ENCODE results near the gene ITGB7.

Gene ITGB7, protein sequence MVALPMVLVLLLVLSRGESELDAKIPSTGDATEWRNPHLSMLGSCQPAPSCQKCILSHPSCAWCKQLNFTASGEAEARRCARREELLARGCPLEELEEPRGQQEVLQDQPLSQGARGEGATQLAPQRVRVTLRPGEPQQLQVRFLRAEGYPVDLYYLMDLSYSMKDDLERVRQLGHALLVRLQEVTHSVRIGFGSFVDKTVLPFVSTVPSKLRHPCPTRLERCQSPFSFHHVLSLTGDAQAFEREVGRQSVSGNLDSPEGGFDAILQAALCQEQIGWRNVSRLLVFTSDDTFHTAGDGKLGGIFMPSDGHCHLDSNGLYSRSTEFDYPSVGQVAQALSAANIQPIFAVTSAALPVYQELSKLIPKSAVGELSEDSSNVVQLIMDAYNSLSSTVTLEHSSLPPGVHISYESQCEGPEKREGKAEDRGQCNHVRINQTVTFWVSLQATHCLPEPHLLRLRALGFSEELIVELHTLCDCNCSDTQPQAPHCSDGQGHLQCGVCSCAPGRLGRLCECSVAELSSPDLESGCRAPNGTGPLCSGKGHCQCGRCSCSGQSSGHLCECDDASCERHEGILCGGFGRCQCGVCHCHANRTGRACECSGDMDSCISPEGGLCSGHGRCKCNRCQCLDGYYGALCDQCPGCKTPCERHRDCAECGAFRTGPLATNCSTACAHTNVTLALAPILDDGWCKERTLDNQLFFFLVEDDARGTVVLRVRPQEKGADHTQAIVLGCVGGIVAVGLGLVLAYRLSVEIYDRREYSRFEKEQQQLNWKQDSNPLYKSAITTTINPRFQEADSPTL

GRCh38 chr12:53207042-53207441 is at the start of gene ITGB7:
Gene ITGB7, minus strand, starts transcription at chr12:53207251. Its CDS starts 6,808 bp downstream, at chr12:53200443.
- DNase-seq (ENCODE audit: low read depth in 2 of 2), result peak in 1 of 2 donors; percentile 36

DNA sequence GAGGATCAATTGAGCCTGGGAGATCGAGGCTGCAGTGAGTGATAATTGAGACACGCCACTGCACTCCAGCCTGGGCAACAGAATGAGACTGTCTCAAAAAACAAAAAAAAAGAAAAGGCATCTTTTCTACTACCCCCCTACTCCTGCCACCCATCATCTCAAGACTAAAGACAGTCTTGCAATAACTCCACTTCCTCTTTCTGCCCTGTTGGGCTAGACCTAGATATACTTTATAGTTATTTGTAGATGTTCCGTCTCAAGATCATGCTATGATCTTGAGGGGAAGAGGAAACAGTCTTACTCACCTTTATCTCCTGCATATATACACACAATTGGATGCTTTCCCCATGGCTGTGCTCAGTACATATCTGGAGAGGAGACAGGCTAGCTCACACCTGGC is 48.9 kb upstream of the ITGB7 start:
- no peak for DNase-seq (ENCODE audit: low read depth in 2 of 2)

DNA sequence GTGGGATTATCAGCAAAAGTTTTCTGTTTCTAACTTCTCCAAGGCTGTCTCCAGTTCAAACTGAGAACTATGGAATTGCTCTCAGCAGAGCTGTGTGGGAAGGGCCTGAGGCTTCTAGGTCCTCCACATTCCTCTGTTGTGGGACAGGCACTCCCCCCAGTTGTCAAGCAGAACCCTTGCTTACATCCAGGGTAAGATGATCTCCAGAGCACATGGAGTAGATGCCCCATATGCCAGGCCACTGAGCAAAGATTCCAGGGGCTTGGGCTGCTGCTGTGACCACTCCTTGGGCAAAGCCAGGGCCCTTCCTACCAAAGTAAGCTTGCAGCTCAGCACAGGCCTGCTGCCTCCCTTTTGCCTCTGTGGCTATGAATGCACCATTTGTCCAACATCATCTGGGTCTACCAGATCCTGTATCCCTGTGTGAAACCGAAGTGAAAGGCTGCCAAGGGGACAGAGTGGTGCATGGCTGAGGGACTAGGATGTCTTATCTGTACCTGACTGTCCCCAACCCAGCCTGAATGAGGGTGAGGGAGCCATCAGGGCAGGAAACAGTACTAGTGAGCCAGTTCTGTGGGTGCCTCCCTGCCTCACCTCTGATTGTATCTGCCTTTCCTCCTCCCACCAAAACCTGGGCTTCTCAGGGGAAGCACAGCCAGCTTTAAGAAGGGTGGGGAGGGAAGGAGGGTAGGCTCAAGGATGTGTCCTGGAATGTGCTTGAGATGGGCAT is 47.9 kb upstream of the ITGB7 start:
- no peak for DNase-seq (ENCODE audit: low read depth in 2 of 2)

- DNase-seq (ENCODE audit: low read depth in 2 of 2), result no peak
Observed at GRCh38 chr12:53253298-53253697, 46.2 kb upstream of the ITGB7 start.

DNA sequence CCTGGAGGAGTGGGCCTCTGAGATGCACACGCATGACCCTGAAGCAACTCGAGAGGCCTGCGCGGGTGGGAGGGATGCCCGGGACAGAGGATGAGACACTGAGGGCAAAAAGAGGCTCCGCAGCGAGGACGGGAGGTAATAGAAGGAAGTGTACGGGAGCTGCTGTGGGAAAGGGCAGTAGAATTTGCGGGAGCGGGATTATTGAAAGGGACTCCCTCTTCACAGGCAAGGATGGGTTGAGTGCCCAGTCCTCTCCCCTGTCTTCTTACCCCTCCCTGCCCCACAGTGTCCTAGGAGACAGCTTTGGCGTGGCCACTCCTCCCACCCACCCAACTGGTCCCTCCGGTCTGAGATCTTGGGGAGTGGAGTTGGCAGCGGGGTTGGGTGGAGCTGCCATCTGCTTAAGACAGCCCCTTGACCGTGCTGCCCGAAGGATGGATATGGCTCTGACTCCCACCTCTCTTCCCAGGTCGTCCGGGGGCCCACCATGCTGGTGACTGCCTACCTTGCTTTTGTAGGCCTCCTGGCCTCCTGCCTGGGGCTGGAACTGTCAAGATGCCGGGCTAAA is 45.4 kb upstream of the ITGB7 start:
- DNase-seq (ENCODE audit: low read depth in 2 of 2), result no peak

- peak in 1 of 2 donors; percentile 31 for DNase-seq (ENCODE audit: low read depth in 2 of 2)
Observed at GRCh38 chr12:53251477-53252348, 44.7 kb upstream of the ITGB7 start.

DNA sequence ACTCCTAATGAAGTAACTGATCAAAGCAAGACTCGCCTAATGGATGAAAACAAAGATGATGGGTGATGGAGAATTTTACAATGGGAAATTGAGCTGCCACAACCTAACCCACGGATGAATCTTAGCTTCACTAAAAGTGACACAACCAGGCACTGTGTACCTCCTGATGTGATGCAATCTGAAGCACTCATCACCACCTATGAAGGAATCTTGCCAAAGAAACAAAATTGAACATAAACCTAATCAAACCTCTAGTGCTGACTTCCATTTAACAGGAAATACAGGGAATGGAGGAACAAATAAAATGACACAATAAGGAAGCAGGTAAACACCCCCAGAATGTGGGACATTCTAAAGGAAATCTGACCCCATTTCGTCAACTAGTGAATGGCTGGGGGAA is 38.2 kb upstream of the ITGB7 start:
- no peak for DNase-seq (ENCODE audit: low read depth in 2 of 2)

DNA sequence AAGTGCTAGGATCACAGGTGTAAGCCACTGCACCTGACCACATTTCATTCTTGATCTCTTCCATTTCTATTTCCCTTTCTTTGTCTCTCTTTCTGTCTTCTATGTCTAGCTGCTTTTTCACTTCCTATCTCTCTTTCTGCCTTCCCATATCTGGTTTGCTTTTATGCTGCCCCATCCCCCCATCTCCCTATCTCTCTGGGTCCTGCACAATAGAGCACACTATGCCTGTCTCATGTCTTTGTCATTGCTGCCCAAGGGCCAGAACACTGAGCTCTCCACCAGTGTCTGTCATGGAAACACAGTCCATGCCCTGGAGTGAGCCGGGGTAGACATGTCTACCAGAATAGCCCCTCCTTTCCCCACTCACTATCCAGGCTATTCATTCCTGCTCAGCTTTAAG is 37.3 kb upstream of the ITGB7 start:
- DNase-seq (ENCODE audit: low read depth in 2 of 2), result no peak

DNA sequence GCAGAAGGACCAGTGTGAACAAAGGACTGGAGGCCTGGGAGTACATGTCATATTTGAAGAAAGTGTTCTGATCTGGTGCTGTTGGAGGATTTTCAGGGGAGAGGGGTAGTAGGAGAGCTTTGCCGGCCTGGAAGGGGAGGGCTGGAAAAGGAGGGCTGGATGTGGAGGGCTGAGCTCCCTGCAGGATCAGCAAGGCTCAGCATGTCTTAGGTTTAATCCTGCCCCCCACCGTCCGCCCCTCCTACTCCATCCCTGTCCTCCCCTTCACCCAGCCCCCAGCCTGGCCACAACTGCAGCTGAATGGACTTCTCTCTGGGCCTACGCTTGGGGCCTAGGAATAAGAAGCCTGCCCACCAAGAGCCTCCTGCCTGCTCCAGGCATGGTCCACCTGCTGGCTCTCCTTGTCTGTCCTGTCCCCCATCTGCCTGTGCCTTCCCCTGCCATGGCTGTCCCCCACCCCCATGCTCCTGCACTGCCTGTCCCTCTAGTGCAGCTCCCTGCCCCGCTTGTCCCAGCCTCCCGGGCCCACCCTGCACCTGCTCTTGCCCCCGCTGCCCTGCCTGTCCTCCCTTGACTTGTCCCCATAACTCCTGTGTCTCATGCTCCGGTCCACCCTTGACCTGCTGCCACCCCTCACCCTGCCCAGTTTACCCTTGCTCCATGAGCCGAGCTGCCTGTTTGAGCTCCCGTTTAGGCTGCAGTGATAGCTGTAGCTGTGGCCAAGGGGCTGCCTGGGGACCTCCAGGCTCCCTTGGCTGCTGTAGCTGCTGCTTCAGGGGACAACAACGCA is 34.8 kb upstream of the ITGB7 start:
- no peak for DNase-seq (ENCODE audit: low read depth in 2 of 2)

- DNase-seq (ENCODE audit: low read depth in 2 of 2), result no peak
Observed at GRCh38 chr12:53239643-53240258, 32.7 kb upstream of the ITGB7 start.

GRCh38 chr12:53236443-53237111 is 29.5 kb upstream of the ITGB7 start:
- no peak for DNase-seq (ENCODE audit: low read depth in 2 of 2)

DNA sequence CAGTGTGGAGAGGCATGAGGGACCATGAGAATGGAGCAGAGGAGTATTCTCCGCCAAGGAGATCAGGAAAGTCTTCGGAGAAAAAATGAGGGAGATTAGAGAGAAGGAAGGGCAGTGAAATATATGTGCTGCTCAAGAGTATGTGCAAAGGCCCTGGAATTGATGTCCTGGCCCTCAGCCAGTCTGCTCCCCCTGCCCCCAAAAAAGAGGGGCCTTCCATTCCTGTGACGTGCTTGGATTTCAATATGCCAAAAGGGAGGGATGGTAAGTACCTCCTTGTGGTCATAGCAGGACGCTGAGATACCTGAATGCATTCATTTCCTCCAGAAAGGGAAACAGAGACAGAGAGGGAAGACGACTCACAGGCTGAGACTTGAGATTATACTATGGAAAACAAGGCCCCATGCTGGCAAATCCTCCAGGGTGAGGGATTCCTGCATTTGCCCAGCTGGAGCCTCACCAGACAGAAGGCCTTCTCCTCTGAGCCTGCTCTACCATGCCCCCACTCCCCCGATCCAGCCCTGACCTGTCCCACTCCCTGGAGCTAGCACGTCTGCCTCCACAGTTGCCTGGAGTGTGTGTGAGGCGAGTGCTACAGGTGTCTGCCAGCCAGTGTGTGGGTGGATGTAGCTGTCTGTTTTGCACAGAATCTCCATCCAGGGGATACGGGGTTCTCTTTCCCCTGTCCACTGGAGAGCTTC is 28.8 kb upstream of the ITGB7 start:
- DNase-seq (ENCODE audit: low read depth in 2 of 2), result no peak

- DNase-seq (ENCODE audit: low read depth in 2 of 2), result no peak
Observed at GRCh38 chr12:53235164-53235563, 28.1 kb upstream of the ITGB7 start.

DNA sequence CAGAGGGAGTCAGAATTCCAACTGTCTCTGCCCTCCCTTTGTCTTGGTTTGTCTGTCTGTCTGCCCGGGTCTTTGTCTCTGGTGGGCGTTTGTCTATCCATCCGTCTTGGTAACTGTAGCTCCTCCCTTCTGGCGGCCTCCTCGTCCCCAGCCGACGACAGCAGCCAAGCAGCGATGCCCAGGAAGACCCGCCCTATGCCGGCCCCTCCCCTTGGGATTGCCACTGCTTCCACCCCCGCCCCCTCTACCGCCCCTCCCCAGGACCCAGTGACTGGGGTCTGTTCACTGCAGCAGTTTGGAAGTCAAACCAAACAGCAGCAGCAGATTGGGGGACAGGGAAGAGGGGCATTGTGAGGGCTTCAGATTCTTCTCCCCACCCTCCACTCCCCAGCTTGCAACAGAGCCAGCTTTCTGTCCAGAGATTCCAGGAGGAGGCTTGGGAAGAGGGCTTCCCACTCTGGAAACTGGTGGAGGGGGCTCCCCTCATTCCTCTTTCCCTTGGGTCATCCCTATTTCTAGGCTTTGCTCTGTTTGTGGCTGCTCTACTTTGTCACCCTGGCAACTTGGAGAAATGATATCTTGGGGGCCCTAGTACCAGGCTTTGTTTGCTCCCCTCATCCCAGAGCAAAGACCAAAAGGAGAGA is 27.3 kb upstream of the ITGB7 start:
- no peak for DNase-seq (ENCODE audit: low read depth in 2 of 2)

DNA sequence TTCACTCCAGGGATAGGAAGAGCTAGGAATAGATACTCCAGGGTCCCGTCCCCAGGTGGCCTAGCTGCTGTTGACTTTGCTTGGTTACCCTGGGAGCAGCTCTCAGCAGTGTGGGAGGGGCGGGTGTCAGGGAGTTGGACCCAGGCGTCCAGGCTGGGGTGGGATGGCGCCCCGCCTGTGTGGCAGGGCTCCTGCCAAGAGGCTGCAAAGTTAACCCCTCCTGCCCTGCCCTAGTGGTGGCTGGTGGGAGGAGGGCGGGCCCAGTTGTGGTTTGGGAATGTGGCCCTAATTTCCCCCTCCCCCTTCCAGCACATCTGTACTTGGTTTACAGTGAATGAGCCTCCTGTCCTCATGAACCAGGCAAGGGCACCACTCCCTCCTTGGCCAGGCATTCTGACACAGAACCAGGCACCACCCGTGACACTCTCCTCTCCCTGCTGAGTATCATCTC is 26.6 kb upstream of the ITGB7 start:
- no peak for DNase-seq (ENCODE audit: low read depth in 2 of 2)

DNA sequence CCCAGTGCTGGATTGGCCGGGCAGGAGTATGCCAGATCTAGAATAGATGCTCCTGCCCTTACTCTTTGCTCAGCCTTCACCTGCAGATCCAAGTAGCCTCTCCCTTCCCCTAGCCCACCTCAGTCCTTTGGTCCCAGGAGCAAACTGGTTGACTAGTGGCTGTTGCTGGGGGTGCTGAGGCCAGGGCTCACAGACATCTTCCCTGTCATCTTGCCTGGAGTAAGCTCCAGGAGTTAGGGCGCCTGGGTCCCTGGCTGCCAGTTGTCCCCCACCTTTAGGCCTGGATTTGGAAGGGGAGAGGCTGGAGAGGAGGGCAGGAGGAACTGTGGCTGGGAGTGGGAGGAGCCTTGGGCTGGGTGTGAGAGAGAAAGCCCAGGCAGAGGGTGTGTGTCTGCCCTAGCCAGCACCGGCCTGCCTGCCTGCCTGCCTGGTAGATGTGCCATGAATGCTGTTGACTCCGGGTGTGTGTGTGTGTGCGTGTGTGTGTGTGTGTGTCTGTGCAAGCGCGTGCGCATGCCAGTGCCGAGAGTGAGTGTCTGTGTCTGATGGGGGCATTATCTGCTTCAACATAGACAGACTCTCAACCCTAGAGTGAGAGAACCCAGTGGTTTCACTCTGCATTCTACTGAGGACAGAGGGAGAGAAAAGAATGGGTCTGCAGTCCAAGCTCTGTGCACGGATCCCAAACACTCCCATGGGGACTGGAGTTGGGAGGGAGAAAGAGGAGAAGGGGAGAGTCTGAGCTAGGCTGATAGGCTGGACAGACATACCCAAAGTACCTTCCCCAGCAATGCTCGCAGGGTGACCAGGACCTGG is 25.8 kb upstream of the ITGB7 start:
- DNase-seq (ENCODE audit: low read depth in 2 of 2), result no peak
